NT2/D1 (cell line): ENCODE measurements around the gene FAM120C.

Experiments
- YY1 ChIP-seq: IDR thresholded peaks from 2 replicates; pipeline ENCODE4 v1.6.1; 2011; ENCODE audit not compliant: insufficient read length, insufficient read depth
- ZNF274 ChIP-seq: IDR thresholded peaks from 2 replicates; pipeline ENCODE4 v1.6.1; 2011; ENCODE audit warnings: mild to moderate bottlenecking, low read depth, low read length

DNA sequence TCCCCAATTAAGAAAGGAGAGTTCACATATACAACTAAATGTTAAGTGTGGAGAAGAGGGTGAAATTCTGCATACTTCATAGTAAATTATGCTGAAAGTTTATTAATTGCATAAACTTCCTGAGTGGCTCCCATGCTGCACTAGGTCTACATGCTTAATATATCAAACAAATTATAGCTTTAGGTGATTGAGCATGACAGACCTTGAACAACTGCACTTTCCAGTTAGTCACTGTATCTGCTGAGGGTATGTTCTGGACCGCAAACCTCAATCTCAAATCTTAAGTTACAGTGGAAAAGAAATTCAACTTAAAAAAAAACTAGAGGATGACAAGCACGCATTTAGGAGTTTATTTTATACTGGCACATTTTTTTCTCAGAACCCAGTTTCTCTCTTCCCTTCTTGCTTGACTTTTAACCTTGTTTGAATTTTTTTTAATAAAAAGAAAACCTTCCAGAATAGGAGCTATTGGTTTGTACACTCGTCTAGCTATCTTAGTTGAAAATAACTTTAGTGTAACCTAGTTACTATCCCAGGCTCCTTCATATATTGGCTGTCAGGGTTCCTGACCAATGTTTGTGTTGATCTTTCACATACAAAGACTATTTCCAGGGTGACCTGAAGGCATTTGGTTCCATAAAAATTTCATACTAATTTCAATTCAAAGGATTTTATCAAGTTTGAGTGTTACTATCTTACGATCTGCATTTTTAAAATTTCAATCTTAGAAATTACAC lies 10.2 kb upstream of the FAM120C start:
- no peak for TF ChIP-seq YY1
- TF ChIP-seq ZNF274: no peak
